HK-2 (cell line): ENCODE data around the gene DCDC1.
"Not testable (repeated sequence)": the region's sequence is repeated elsewhere in the genome, so short reads cannot be mapped to it uniquely, and the experiment has no call there.

Experiments used
- DNase-seq: peaks from one replicate; pipeline ENCODE4 v3.0.0-alpha.2; 2018; ENCODE audit not compliant: unreplicated experiment

The DCDC1 gene

GRCh38 chr11:30991802-30992512, 377.6 kb downstream of the DCDC1 start:
- DNase-seq: no peak

GRCh38 chr11:30991376-30991775, 378.2 kb downstream of the DCDC1 start:
- DNase-seq: no peak

GRCh38 chr11:30990625-30991296, 378.8 kb downstream of the DCDC1 start:
- DNase-seq: no peak

- no peak for DNase-seq
These were observed 381.7 kb downstream of the DCDC1 start for GRCh38 chr11:30987819-30988218.

- no peak for DNase-seq
These were observed 384.0 kb downstream of the DCDC1 start for GRCh38 chr11:30985536-30985935.

GRCh38 chr11:30984827-30985226, 384.7 kb downstream of the DCDC1 start:
- DNase-seq: no peak

GRCh38 chr11:30984442-30984816, 385.1 kb downstream of the DCDC1 start:
- no peak for DNase-seq

GRCh38 chr11:30983776-30984441, 385.6 kb downstream of the DCDC1 start:
- DNase-seq: no peak

GRCh38 chr11:30983143-30983542, 386.4 kb downstream of the DCDC1 start:
- DNase-seq: no peak

GRCh38 chr11:30967579-30967978, 402.0 kb downstream of the DCDC1 start:
- DNase-seq: no peak

- no peak for DNase-seq
These were observed 409.0 kb downstream of the DCDC1 start for GRCh38 chr11:30960387-30960992.

- DNase-seq: no peak
These were observed 412.8 kb downstream of the DCDC1 start for GRCh38 chr11:30956751-30957150.

GRCh38 chr11:30949838-30950237, 419.7 kb downstream of the DCDC1 start:
- no peak for DNase-seq

GRCh38 chr11:30947715-30948114, 421.8 kb downstream of the DCDC1 start:
- DNase-seq: not testable (repeated sequence)

GRCh38 chr11:30938810-30939209, 430.7 kb downstream of the DCDC1 start:
- DNase-seq: no peak

GRCh38 chr11:30938171-30938570, 431.4 kb downstream of the DCDC1 start:
- DNase-seq: no peak

- DNase-seq: no peak
These were observed 433.0 kb downstream of the DCDC1 start for GRCh38 chr11:30936491-30936890.

- no peak for DNase-seq
These were observed 433.7 kb downstream of the DCDC1 start for GRCh38 chr11:30935861-30936260.

- no peak for DNase-seq
These were observed 443.4 kb downstream of the DCDC1 start for GRCh38 chr11:30926130-30926529.

GRCh38 chr11:30921811-30922210, 447.7 kb downstream of the DCDC1 start:
- no peak for DNase-seq

GRCh38 chr11:30919389-30920152, 450.0 kb downstream of the DCDC1 start:
- DNase-seq: no peak
